SK-MEL-5 (cell line): ENCODE results near the gene IRF7. TPM values are rescaled to one million over a fixed set of nuclear protein-coding genes. Genes with fewer than 3 reads are reported as not detected.

Source experiments
- DNase-seq: peaks from one replicate; pipeline ENCODE4 v3.0.0-alpha.2; 2016; ENCODE audit warnings: low read depth, low spot score
- in situ Hi-C: cut with HindIII; loops from 2 replicates; pipeline ENCODE4 v1.10.0; 2016; ENCODE audit warnings: low sequenced_read_pairs, high pct_unique_total_duplicates, low pct_unique_long_range_greater_than_20kb
- total RNA-seq: library from RNA; depleted of rRNA; stranded (reverse); fragments of >200 nt; shearing (Covaris generic); gene quantifications from 2 replicates; pipeline ENCODE4 v1.2.3, GENCODE V29; 2014

Gene IRF7
- total RNA-seq, 1 experiment from 2014 or later: 3.7 TPM

DNA sequence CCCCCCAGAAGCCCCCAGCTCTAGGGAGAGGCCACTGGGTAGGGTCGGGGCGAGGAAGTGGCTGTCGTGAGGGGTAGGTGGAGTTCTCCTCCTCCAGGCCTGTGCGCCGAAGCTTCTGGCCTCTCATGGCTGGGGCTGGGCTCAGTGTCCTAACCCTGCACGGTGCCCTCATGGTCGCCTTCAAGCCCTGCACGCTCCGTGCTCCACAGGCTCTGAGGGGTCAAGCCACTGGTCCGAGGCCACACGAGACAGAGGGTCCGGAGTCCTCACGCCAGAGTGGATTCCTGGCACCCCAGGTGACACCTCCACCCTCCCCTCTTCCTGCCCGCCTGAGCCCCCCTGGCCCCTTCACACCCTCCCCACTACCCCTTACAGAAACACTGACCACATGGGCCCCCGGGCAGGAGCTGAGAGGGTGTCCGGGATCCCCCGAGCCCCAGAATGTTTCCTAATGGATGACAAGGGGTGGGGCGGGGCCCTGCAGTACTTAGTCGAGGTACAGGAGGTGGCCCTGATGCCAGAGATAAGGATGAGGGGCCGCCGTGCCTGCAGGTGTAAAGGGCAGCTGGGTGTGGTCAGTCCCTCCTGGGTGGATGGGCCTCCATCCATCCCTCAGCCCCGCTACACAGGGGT lies 10.0 kb upstream of the IRF7 start:
- in situ Hi-C loops: no loop called here
- no peak for DNase-seq

DNA sequence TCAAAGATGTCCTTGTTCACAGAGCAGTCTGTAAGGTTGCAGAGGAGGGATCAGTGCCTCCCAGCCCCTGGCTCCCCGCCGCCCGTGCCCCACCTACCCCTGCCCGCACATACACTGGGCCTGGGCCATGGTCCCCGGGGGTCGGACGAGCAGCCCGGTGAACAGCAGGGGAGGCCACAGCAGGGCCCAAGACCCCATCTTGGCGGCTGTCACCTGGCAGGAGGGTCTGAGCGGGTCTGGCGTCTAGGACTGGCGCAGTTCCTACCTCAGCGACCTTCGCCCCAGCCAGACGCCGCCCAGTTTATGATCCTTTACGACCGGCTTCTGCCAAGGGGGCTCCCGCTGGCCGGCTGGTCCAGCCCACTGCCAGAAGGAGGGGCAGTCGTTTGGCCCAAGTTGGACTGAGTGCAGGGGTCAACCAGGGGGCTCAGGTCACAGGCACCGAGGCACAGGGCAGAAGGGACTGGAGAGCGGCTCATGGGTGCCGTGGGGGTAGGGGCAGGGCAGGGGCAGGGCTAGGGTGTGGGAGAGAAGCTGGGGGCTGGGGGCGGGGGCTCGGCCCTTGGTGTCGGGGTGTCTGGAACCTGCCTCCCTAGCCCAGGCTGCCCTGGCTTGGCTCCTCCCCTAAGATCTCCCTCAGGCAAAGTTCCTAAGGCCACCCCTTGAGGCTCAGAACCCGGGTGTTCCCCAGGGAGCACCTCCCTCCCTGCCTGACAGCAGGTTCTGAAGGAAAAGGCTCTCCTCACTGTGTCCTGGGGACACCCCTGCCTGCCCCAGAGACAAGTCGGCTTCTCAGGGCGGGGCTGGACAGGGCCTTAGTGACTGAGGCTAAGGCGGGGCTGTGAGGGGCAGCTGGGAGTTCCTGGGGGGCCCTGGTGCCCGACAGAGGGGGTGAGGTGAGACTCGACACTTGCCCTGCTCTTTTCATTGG lies 9.2 kb upstream of the IRF7 start, which contains the start of gene CDHR5:
TSS of gene CDHR5 (minus strand) at position 251 of the 931 bp plus-strand sequence. CDS start at position 198, 53 bp downstream.
- DNase-seq: no peak
- in situ Hi-C loops: no loop called here

DNA sequence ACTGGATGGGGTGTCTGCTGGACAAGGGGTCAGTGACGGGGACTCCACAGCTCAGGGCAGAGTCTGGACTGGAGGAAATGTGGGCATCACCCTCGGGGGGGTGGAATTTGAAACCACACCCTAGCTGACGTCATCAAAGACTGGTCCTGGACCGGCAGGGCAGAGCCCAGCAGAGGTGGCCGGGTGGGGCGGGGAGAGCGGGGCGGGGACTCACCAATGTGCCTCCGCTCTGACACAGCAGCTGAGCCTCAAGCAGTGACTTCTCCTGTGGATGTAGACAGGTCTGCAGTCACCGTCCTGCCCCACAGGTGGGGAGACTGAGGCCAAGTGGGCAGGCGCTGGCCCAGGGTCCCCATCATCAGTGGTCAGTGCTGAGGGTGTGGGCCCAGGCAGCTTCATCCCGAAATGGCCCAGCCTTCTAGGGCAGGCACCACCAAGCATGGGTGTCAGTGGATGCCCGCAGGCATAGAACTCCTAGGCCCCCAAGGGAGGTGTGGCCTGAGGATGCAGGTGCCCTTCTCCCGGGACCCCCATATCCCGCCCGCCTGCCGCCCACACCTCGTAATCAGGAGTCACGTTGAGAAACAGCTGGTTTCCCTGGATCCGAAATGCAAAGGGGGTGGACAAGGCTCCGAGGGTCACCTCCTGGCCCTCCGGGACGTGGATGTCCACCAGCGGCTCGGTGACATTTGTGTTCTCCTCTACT lies 8.4 kb upstream of the IRF7 start:
- DNase-seq: no peak
- in situ Hi-C loops: no loop called here

DNA sequence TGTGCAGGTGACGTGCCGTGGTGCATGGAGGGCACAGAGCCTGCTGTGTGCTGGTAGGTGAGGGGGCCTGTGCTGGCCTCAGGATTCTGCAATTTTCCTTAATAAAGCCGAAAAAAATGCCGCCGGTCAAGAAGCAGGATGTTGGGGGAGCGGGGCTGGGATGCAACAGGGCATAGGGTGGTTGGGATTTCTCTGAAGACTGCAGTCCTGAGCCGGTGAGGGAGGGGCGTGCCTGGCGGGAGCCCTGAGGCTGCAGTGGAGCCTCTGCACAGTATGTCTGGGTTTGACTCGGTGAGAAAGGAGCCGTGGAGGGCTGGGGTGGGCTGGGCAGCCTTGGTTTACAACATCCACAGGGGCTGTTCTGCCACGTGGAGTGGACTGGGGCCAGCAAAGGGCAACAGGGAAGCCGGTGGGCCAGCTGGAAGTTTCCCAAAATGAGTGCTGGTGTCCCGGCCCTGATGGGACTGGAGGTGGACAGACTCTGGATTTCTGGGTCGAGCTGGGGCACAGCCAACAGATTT lies 7.7 kb upstream of the IRF7 start:
- DNase-seq: no peak
- in situ Hi-C loops: no loop called here

DNA sequence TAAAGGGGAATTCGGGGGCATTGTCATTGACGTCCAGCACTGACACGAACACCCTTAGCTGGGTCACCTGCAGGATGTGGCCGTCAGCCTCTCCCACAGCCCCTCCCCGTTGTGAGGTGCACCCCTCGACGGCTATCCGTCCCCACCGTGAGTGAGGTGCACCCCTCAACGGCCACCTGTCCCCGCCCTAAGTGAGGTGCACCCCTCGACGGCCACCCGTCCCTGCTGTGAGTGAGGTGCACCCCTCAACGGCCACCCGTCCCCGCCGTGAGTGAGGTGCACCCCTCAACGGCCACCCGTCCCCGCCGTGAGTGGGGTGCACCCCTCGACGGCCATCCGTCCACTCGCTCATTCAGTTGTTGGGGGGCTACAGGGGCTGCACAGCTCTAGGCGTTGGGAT lies 6.1 kb upstream of the IRF7 start:
- DNase-seq: no peak
- in situ Hi-C loops: no loop called here

DNA sequence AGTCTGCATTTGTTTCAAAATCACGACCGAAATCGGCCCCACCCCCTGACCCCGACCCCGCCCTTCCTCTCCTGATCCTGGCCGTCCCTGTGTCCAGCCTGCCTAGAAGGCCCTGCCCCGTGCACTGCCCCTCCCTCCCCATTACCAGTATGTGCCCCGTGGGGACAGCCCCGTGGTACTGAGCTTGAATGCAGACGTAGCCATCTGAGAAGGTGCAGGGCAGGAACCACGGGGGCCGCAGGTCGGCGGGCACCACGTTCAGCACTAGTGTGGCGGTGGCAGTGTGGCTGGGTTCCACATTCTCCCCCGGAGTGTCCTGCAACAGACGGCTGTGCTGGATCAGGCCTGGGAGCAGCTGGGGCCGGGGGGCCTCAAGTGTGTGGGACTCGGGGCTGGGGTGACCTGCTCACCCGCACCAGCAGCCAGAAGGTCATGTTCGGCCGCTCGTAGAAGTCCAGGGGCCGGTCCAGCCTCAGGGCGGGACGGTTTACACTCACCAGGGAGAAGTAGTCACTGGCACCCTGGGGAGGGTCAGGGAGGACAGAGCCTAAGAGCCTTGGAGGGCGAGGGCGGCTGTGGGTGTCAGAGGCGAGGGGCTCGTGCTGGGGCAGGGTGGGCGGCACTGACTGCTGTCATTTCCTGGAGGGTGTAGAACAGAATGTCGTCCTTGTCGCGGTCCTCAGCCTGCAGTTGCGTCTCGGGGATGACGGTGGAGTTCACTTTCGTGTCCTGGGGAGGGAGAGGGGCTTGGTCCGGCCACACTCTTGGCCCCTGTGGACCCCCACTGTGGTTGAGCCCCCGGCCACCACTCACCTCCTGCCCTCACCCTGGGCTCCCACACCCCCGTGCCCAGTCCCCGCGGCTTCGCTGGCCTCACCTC lies 5.4 kb upstream of the IRF7 start:
- no peak for DNase-seq
- in situ Hi-C loops: no loop called here

DNA sequence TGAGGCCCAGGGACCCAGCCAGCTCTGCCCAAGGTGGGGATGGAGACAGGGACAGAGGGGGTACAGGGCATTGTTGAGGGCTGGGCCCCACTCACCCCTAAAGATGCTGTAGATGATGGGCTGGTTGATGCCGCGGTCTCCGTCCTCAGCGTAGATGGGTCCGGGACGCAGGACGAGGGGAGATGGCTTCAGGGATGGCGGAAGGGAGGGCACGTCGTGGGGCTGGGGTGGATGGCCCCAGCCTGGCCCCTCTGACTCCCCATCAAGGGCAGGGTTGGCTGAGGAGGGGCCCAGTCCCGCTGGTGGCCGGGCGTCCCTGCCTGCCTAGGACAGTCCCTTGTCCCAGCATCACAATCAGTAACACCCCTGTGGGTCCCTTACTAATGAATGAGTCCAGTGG lies 4.5 kb upstream of the IRF7 start:
- in situ Hi-C loops: no loop called here
- DNase-seq: no peak

DNA sequence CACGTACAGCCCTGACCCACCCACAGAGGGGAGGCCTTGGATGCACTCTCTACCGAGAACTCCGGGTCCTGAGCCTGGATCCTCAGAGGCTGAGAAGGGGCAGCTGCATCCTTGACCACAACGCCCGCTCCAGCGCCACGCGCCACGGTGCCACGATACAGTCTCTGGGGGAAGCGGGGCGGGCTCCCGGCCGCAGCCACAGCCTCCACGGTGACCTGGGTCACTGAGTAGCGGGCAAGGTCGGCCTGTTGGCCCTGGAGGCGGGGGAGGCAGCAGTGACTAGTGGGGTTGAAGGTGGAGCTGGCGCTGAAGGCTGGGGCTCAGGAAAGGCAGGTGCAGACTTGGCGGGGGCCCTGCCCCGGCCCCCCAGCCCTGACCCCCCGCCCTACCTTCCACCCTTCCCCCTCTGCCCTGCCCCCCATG lies 3.9 kb upstream of the IRF7 start:
- DNase-seq: no peak
- in situ Hi-C loops: no loop called here

DNA sequence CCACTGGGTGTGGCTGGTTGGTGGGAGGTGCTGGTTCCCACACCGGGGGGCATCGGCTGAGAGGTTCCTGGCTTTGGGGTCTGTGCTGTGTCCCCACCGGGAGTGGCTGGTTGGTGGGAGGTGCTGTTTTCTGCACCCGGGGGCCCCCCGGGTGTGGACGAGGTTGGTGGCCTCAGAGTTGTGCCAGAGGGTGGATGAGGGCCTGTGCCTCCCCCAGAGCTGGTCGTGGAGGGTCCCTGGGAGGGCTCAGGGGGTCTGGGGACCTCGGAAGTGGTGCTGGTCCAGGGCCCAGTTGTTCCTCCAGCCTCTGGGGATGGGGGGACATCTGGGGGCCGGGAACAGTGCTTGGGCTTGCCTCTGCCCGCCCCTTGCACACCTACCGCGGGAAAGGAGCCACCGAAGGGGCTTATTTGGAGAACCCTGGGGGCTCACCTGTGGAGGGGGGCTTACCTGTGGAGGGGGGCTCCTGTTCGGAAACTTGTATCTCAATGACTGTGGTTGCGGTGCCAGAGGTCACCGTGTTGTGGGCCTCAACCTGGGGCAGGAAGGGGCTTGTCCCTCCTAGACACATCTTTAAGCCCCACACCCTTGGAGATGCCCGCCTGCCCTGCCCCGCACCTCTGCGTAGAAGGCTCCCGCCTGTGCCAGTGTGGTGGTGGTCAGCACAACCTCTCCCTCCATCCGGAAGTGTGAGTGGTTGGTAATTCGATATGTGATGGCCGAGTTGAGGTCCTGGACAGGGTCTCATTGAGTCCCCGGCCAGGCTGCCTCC lies 3.3 kb upstream of the IRF7 start:
- in situ Hi-C loops: no loop called here
- DNase-seq: no peak

DNA sequence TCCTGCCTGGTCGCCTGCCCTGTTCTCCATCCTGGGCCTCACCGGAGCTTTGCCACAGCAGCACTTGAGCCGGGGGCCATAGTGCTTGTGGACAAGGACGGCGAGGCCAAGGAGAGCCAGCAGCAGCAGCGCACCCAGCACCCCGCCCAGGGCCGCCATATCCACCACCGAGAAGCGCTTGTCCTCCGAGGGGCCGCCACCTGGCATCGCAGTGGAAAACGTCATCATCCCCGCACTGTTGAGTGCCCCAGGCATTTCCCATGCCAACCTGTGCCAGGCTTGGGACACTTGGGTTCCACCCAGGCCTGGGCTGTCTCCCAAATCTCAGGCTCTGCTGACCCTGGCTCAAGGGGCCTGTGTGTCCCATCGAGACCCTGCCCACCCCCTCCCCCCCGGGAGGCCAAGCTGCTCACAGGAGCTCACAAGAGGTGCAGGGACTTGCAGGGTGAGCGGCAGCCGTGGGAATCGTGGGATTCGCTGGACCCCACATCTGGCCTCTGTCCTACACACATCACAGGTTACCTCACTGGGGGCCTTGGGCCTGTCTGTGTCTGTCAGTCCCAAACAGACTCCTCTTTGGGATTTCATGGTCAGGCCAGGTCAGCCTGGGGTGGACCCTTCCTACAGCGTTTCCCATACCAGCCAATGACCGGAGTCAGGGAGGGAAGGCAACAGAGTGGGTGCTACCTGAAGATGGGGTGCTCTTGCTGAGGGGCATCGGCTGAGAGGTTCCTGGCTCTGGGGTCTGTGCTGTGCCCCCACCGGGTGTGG lies 2.3 kb upstream of the IRF7 start:
- in situ Hi-C loops: no loop called here
- no peak for DNase-seq

DNA sequence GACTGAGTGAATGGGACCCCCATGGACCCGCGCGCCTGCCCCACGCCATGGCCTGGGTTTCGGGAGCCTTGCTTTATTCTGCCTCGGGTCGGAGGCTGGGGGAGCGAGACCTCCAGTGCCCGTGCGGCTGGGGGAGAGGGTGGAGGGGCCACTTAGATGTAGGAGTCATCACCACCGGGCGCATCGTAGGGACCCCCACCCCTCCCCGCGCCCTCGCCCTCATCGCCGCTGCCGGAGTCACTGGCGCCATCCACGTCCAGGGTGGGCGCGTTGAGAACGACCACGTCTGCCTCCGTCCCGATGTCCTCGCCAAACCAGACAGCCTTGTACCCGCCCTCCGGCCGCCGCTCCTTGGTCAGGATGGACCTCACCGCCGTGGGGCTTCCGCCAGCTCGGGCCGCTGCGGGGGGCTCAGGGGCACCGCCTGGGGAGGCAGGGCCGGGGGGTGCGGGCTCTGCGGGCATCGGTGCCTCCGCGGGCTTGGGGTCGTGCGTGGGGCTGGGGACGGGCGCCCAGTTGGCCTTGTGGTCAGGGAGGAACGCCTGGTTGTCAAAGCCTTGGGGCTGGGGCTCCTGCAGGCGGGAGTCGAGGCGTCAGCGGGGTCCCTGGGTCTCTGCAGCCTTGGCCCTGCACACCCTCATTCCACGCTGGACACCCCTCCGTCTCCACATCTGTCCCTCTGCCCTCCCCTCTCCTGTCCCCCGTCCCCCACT lies 1.6 kb upstream of the IRF7 start:
- DNase-seq: no peak
- in situ Hi-C loops: no loop called here

DNA sequence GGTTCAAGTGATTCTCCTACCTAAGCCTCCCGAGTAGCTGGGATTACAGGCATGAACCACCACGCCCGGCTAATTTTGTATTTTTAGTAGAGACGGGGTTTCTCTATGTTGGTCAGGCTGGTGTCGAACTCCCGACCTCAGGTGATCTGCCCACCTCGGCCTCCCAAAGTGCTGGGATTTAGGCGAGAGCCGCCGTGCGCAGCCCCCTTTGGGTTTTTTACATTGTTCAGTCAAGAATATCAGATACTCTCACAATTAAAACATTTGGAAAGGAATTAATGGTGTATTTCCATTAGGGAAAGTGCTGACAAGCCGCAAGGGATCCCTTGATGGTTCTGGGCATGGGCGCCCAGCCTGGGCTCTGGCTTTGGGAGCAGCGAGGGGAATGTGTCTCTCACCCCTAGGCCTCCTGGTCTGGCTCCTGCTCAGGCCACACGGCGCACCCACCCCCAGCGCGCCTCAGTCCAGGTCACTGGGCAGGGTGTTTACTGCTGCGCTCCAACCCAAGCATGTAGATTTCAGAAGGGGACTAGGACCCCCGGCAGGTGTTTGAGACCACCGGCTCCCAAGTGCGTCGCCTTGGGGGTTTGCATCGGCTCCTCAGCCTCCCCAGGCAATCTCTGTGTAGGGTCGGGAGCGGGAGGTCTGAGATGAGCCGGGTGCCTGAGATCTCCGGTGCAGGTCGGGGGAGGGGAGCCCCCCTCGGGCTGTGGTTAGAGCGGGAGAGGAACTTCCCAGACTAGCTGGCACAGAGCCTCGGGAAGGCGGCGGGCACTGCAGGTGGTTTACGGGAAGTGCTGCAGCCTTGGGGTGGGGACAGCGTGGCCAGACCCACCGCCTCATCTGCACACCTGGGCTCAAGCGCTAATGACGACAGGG lies 809 bp upstream of the IRF7 start:
- in situ Hi-C loops: no loop called here
- no peak for DNase-seq

DNA sequence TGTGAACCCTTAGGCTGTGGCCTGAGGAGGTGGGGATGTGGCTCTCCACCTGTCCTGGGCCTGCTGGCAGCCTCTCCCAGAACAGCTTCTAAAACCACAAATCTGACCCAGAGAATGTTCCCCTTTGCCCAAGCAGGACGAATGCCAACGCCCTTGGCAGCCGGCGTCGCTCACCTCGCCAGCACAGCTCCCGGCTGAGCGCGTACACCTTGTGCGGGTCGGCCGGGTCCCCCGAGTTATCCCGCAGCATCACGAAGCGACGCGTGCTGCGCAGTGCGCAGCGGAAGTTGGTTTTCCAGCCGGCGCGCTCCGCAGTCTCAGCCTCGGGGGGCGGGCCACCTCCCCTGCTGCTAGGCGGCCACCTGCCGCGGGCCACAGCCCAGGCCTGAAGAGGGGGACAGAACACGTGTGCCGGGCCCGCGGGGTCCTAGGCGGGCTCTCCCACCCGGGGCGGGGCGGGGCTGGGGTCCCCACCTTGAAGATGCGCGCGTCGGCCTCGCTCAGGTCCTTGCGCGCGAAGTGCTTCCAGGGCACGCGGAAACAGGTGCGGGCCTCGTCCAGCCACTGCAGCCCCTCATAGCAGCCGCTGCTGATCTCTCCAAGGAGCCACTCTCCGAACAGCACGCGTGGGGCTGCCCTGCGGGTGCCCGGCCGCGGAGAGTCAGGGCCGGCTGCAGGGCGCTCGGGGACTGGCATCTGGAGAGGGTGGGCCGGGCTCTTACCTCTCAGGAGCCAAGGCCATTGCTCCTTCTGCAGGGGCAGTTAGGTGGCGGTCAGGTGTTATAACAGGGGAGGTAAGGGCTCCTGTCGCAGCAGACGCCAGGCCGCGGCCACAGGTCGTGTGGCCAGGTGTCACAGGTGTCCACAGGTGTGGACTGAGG lies 887 bp downstream of the IRF7 start:
- no peak for DNase-seq
- in situ Hi-C loops: no loop called here
